ENCODE data around the gene HSF2BP.

GRCh38 chr21:43658088-43658741 lies 1.1 kb downstream of the HSF2BP start:
- TF ChIP-seq EP300 (IDR thresholded peaks at IDR 0.05) (no peak), CTCF (IDR thresholded peaks at IDR 0.05) (no peak)
